ENCODE data around the gene OSBPL3.

OSBPL3 gene

DNA sequence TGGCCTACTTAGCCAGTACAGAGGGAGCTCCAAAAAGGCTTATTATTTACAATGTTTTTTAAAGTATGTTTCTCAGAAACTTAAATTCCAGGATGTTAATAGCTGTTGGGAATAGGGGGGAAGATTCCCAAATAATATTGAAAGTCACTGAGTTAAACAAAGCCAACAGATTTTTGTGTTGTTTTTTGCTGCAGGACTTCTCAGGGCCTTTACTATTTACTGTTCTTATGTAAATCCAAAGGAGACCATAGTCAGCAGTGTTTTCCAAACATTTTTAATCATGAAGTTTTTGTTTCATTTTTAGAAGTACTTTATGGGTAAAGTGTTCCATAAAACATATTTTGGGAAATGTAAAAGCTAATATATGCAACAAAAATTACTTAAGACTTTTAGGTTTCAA is 122.4 kb downstream of the OSBPL3 start (continued):
- TF ChIP-seq HOXD13 (CRISPR knock-in tag; IDR thresholded peaks at IDR 0.05; ENCODE audit: borderline replicate concordance) (no peak), ZNF324 (tag by site-specific recombination; IDR thresholded peaks at IDR 0.05) (no peak), ZNF510 (tag by site-specific recombination; IDR thresholded peaks at IDR 0.05; ENCODE audit: insufficient replicate concordance) (no peak), ZNF670 (tag by site-specific recombination; IDR thresholded peaks at IDR 0.05; ENCODE audit: low read depth) (no peak), ZNF335 (tag by site-specific recombination; conservative IDR thresholded peaks at IDR 0.05) (no peak), ZNF391 (tag by site-specific recombination; IDR thresholded peaks at IDR 0.05; ENCODE audit: borderline replicate concordance, low read depth) (no peak), ZNF707 (tag by site-specific recombination; IDR thresholded peaks at IDR 0.05) (no peak), ZNF184 (tag by site-specific recombination; IDR thresholded peaks at IDR 0.05) (no peak)
- TF ChIP-seq, protein P1, sequence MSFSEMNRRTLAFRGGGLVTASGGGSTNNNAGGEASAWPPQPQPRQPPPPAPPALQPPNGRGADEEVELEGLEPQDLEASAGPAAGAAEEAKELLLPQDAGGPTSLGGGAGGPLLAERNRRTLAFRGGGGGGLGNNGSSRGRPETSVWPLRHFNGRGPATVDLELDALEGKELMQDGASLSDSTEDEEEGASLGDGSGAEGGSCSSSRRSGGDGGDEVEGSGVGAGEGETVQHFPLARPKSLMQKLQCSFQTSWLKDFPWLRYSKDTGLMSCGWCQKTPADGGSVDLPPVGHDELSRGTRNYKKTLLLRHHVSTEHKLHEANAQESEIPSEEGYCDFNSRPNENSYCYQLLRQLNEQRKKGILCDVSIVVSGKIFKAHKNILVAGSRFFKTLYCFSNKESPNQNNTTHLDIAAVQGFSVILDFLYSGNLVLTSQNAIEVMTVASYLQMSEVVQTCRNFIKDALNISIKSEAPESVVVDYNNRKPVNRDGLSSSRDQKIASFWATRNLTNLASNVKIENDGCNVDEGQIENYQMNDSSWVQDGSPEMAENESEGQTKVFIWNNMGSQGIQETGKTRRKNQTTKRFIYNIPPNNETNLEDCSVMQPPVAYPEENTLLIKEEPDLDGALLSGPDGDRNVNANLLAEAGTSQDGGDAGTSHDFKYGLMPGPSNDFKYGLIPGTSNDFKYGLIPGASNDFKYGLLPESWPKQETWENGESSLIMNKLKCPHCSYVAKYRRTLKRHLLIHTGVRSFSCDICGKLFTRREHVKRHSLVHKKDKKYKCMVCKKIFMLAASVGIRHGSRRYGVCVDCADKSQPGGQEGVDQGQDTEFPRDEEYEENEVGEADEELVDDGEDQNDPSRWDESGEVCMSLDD (tag by site-specific recombination; IDR thresholded peaks at IDR 0.05): no peak
- TF ChIP-seq, protein P2, sequence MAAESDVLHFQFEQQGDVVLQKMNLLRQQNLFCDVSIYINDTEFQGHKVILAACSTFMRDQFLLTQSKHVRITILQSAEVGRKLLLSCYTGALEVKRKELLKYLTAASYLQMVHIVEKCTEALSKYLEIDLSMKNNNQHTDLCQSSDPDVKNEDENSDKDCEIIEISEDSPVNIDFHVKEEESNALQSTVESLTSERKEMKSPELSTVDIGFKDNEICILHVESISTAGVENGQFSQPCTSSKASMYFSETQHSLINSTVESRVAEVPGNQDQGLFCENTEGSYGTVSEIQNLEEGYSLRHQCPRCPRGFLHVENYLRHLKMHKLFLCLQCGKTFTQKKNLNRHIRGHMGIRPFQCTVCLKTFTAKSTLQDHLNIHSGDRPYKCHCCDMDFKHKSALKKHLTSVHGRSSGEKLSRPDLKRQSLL (tag by site-specific recombination; IDR thresholded peaks at IDR 0.05): no peak

DNA sequence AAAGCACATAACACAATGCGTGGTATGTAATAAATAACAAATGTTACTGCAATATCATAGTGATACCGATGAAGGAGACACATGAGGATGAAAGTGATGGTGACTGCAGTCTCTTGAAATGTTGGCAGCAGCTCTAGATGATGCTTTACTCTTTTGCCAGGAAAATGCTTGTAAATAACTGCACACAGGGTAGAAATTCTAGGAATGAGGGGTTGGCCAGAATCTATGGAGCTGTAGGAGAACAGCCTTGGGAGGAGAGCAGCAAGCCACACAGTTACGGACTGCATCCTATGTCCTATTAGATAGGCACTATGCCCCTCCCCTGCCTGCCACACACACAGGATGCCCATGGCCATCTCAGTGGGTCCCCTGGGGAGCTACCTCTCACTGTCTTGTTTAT is 125.1 kb downstream of the OSBPL3 start:
- Histone ChIP-seq H3K4me1 (ENCODE audit: control insufficient read depth, insufficient read depth, low read length) (0 out of 2 replicates have a peak, but pooled peaks cover 2% of the 10 kb centered on the region), H3K36me3 (ENCODE audit: control insufficient read depth in 2 of 2, insufficient read depth in 1 of 2, low read length in 2 of 2) (peaks cover 0 to 5% of the 10 kb centered on the region in 2 experiments; a peak in 1 of 3 replicates), H3K27ac (ENCODE audit: extremely low read depth, low read depth, low read length) (no peak overlapping the region), H3K4me3 (ENCODE audit: low read depth, low read length) (no peak overlapping the region), H3K9me3 (ENCODE audit: control insufficient read depth, insufficient read depth, low read depth, low read length) (no peaks in the 10 kb centered on the region)
- no peak for TF ChIP-seq FEZF1 (tag by site-specific recombination; IDR thresholded peaks at IDR 0.05)
- no peak for TF ChIP-seq HOXA7 (CRISPR knock-in tag; IDR thresholded peaks at IDR 0.05; ENCODE audit: borderline replicate concordance)
- no peak for TF ChIP-seq ZNF292 (tag by site-specific recombination; IDR thresholded peaks at IDR 0.05; ENCODE audit: borderline replicate concordance, low read depth)
- CTCF ChIA-PET: no interaction called here
- POLR2A ChIA-PET: no interaction called here

DNA sequence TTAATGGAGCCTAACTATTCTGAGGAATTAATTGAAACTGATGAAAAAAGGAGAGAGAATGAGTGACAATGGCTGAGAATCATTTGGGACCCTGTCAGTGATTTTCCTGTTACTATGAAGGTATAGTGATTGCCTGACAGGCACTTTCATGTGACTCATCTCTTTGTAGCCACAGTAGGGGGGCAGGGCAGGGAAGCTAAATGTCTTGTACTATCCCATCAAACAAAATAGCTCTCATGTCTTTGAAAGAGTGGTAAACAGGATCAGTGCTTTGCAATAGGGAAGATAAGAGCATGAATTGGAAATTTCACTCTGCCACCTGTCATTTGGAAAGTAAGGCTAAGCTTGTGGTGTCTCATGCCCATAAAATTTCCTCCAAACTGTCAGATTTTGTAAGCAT is 128.2 kb downstream of the OSBPL3 start:
- TF ChIP-seq FEZF1 (tag by site-specific recombination; IDR thresholded peaks at IDR 0.05): no peak
- TF ChIP-seq, protein P3, sequence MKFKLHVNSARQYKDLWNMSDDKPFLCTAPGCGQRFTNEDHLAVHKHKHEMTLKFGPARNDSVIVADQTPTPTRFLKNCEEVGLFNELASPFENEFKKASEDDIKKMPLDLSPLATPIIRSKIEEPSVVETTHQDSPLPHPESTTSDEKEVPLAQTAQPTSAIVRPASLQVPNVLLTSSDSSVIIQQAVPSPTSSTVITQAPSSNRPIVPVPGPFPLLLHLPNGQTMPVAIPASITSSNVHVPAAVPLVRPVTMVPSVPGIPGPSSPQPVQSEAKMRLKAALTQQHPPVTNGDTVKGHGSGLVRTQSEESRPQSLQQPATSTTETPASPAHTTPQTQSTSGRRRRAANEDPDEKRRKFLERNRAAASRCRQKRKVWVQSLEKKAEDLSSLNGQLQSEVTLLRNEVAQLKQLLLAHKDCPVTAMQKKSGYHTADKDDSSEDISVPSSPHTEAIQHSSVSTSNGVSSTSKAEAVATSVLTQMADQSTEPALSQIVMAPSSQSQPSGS (tag by site-specific recombination; IDR thresholded peaks at IDR 0.05; ENCODE audit: low read depth): no peak
- TF ChIP-seq, protein P4, sequence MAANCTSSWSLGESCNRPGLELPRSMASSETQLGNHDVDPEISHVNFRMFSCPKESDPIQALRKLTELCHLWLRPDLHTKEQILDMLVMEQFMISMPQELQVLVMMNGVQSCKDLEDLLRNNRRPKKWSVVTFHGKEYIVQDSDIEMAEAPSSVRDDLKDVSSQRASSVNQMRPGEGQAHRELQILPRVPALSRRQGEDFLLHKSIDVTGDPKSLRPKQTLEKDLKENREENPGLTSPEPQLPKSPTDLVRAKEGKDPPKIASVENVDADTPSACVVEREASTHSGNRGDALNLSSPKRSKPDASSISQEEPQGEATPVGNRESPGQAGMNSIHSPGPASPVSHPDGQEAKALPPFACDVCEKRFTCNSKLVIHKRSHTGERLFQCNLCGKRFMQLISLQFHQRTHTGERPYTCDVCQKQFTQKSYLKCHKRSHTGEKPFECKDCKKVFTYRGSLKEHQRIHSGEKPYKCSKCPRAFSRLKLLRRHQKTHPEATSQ (tag by site-specific recombination; IDR thresholded peaks at IDR 0.05): no peak
- no peak for TF ChIP-seq ZNF660 (tag by site-specific recombination; IDR thresholded peaks at IDR 0.05)
- TF ChIP-seq ZNF558 (tag by site-specific recombination; IDR thresholded peaks at IDR 0.05): no peak
- TF ChIP-seq ZNF48 (tag by site-specific recombination; IDR thresholded peaks at IDR 0.05): no peak
- no peak for TF ChIP-seq ZNF155 (tag by site-specific recombination; IDR thresholded peaks at IDR 0.05)
- TF ChIP-seq ZNF76 (tag by site-specific recombination; IDR thresholded peaks at IDR 0.05; ENCODE audit: borderline replicate concordance, low read depth): no peak
- no peak for TF ChIP-seq GLIS1 (tag by site-specific recombination; IDR thresholded peaks at IDR 0.05)
- H3K4me1 ChIP-seq (ENCODE audit: control insufficient read depth, insufficient read depth, low read length): 0 out of 2 replicates have a peak, but pooled peaks cover 2% of the 10 kb centered on the region
- H3K36me3 ChIP-seq (ENCODE audit: control insufficient read depth in 2 of 2, insufficient read depth in 1 of 2, low read length in 2 of 2): peaks cover 0 to 8% of the 10 kb centered on the region in 2 experiments; a peak in 2 of 3 replicates
- no peak overlapping the region for H3K27ac ChIP-seq (ENCODE audit: extremely low read depth, low read depth, low read length)
- ChIA-PET POLR2A (no interaction called here), CTCF (interaction anchor here (0.7 to 1.5 kb wide), 4 partner anchors 31 to 131 kb away, joined by 3 to 4 read pairs (median 4); no protein-coding TSS in a partner anchor)
- H3K9me3 ChIP-seq (ENCODE audit: control insufficient read depth, insufficient read depth, low read depth, low read length): no peaks in the 10 kb centered on the region
- H3K4me3 ChIP-seq (ENCODE audit: low read depth, low read length): no peak overlapping the region

Data from HEK293 (cell line).